Nephron progenitor cell (in vitro differentiated cells): ENCODE data around the gene TRIM43.
"Not testable (repeated sequence)": the region's sequence is repeated elsewhere in the genome, so short reads cannot be mapped to it uniquely, and the experiment has no call there.

Experiments
- DNase-seq: peaks from one replicate; pipeline ENCODE4 v3.0.0; 2021
- H3K27ac Mint-ChIP-seq: 2 replicates; pipeline ENCODE4 v1.8.0; 2021; ENCODE audit warnings: mild to moderate bottlenecking, moderate library complexity, mixed read lengths
- H3K27me3 Mint-ChIP-seq: 2 replicates; pipeline ENCODE4 v1.8.0; 2021; ENCODE audit warnings: mild to moderate bottlenecking, low read depth, mixed read lengths; ENCODE audit not compliant: poor library complexity
- H3K36me3 Mint-ChIP-seq: 2 replicates; pipeline ENCODE4 v1.8.0; 2021; ENCODE audit warnings: low read depth, mixed read lengths
- H3K4me1 Mint-ChIP-seq: 2 replicates; pipeline ENCODE4 v1.8.0; 2021; ENCODE audit warnings: mixed read lengths
- H3K4me3 Mint-ChIP-seq: 2 replicates; pipeline ENCODE4 v1.8.0; 2021; ENCODE audit warnings: mild to moderate bottlenecking, moderate library complexity, mixed read lengths
- H3K9me3 Mint-ChIP-seq: 2 replicates; pipeline ENCODE4 v1.8.0; 2021; ENCODE audit warnings: mild to moderate bottlenecking, moderate library complexity, mixed read lengths
- CTCF ChIP-seq: fragments of 200-600 bp; sonication (generic); IDR thresholded peaks from 2 replicates; pipeline ENCODE4 v1.5.0; 2021; ENCODE audit warnings: antibody characterized with exemption

The TRIM43 gene

DNA sequence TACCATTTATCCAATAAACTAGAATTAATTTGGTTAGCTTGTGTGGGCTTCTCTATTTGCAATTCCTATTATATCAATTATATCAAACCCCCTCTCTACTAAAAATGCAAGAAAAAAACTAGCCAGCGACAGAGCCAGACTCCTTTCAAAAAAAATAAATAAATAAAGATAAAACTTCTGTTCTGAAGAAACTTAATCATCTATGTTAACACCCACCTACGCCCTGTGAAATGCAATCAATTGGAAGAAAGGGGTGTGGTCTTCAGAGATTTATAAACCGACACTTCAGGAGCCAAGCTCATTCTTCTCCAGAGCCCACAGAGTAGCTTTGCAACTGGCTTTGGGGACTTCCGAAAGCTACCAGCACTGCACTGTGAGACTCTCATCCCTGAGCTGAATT, at the start of gene TRIM43:
Gene TRIM43, plus strand, starts transcription at position 301 of the 400 bp plus-strand sequence. CDS start 2,023 bp downstream, outside the sequence.
- DNase-seq, H3K4me1 Mint-ChIP-seq, H3K9me3 Mint-ChIP-seq, H3K36me3 Mint-ChIP-seq, H3K4me3 Mint-ChIP-seq, H3K27ac Mint-ChIP-seq, H3K27me3 Mint-ChIP-seq: not testable (repeated sequence)

- H3K4me1 Mint-ChIP-seq, result no peaks in the 10 kb centered on the region
- no peak overlapping the region for H3K27ac Mint-ChIP-seq
- H3K27me3 Mint-ChIP-seq, result peaks cover 5% of the 10 kb centered on the region
- H3K9me3 Mint-ChIP-seq, result peaks cover 54% of the 10 kb centered on the region
- no peak overlapping the region for H3K4me3 Mint-ChIP-seq
- H3K36me3 Mint-ChIP-seq, result no peaks in the 10 kb centered on the region
- TF ChIP-seq CTCF, result no peak
- DNase-seq, result no peak
Observed at GRCh38 chr2:95551055-95551568, 40.7 kb upstream of the TRIM43 start.

DNA sequence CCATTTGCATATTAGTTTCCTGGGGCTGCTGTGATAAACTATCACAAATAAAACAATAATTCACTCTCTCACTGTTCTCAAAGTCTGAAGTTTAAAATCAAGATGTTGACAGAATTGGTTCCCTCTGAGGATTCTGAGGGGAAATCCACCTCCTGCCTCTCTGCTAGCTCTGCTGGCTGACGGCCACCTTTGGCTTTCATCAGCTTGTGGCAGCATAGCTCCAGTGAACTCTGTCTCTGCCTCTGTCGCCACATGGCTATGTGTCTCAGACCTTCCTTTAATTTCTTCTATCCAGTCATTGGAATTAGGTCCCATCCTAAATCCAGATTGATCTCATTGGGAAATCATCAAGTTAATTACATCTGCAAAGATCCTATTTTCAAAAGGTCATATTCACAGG, 38.9 kb upstream of the TRIM43 start:
- peaks cover 44% of the 10 kb centered on the region for H3K9me3 Mint-ChIP-seq
- no peaks in the 10 kb centered on the region for H3K36me3 Mint-ChIP-seq
- no peak overlapping the region for H3K4me3 Mint-ChIP-seq
- DNase-seq, result no peak
- TF ChIP-seq CTCF, result no peak
- H3K27ac Mint-ChIP-seq, result no peak overlapping the region
- no peaks in the 10 kb centered on the region for H3K4me1 Mint-ChIP-seq
- peaks cover 5% of the 10 kb centered on the region for H3K27me3 Mint-ChIP-seq

GRCh38 chr2:95569170-95569569, 22.6 kb upstream of the TRIM43 start:
- no peak for TF ChIP-seq CTCF
- H3K27me3 Mint-ChIP-seq, result peaks cover 20% of the 10 kb centered on the region
- no peak overlapping the region for H3K27ac Mint-ChIP-seq
- DNase-seq, result no peak
- H3K9me3 Mint-ChIP-seq, result peaks cover 28% of the 10 kb centered on the region
- no peaks in the 10 kb centered on the region for H3K36me3 Mint-ChIP-seq
- H3K4me1 Mint-ChIP-seq, result no peaks in the 10 kb centered on the region
- no peak overlapping the region for H3K4me3 Mint-ChIP-seq

DNA sequence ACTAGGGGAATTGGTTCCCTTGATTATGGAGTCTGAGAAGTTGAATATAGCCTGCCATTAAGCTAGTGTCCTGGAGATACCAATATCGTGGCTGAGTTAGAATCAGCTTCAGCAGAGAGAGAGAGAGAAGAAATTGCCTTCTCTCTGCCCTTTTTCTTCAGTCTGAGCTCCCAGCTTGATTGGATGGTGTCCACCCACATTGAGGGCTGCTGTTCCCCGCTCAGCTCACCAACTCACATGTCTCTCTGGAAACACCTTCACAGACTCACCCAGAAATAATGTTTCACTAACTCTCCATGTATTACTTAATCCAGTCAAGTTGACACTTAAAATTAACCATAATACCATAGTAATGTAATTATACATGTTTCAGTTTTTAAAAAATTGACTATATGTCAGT, 17.9 kb upstream of the TRIM43 start:
- DNase-seq, result no peak
- H3K9me3 Mint-ChIP-seq, result peaks cover 12% of the 10 kb centered on the region
- peaks cover 13% of the 10 kb centered on the region for H3K4me1 Mint-ChIP-seq
- peaks cover 11% of the 10 kb centered on the region for H3K27me3 Mint-ChIP-seq
- no peak overlapping the region for H3K4me3 Mint-ChIP-seq
- TF ChIP-seq CTCF, result no peak
- no peaks in the 10 kb centered on the region for H3K36me3 Mint-ChIP-seq
- no peak overlapping the region for H3K27ac Mint-ChIP-seq

DNA sequence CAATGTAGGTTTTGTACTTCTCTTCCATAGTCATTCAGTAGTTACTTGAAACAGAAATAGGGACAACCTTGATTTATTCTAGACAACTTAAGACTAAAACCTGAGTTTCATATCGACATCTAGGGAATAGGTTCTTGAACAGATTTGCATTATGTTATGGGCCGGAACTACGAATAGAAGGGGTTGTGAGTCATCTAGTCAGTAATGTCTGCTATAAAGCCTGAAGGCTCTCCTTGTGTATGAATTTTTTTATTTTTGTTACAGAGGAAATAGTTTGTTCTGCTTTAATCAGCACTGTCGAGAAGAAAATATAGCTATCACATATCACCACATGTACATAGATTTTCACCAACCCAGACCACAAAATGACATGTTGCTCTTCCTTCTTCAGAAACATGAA, 17.3 kb upstream of the TRIM43 start:
- no peak for DNase-seq
- Mint-ChIP-seq H3K4me1 (peaks cover 20% of the 10 kb centered on the region), H3K27me3 (peaks cover 11% of the 10 kb centered on the region), H3K9me3 (peaks cover 10% of the 10 kb centered on the region), H3K36me3 (no peaks in the 10 kb centered on the region), H3K27ac (no peak overlapping the region), H3K4me3 (no peak overlapping the region)
- TF ChIP-seq CTCF, result no peak
